Measurements from ENCODE around the gene PPP1R12A. TPM values are rescaled to one million over a fixed set of nuclear protein-coding genes. Genes with fewer than 3 reads are reported as not detected.

PPP1R12A gene
- total and polyA plus RNA-seq, 8 donors: 62.9 to 137 (median 117) TPM

GRCh38 chr12:79859646-79860045 is 75.3 kb downstream of the PPP1R12A start:
- no peak for TF ChIP-seq CTCF (IDR thresholded peaks at IDR 0.05)
- Histone ChIP-seq H3K27ac (no peak overlapping the region), H3K9me3 (no peaks in the 10 kb centered on the region), H3K36me3 (peaks cover 0 to 7% of the 10 kb centered on the region in 2 donors), H3K27me3 (no peaks in the 10 kb centered on the region), H3K4me3 (no peak overlapping the region), H3K4me1 (peaks cover 0 to 18% of the 10 kb centered on the region in 2 donors)
- ATAC-seq: no peak
- DNase-seq: no peak
- intact Hi-C loops (cut with DNase I): no loop called here

- no peak for ATAC-seq
- Histone ChIP-seq H3K4me3 (no peak overlapping the region), H3K36me3 (peaks cover 0 to 7% of the 10 kb centered on the region in 2 donors), H3K4me1 (peaks cover 0 to 18% of the 10 kb centered on the region in 2 donors), H3K27ac (no peak overlapping the region), H3K9me3 (no peaks in the 10 kb centered on the region), H3K27me3 (no peaks in the 10 kb centered on the region)
- no peak for DNase-seq
- TF ChIP-seq CTCF (IDR thresholded peaks at IDR 0.05): no peak
- intact Hi-C loops (cut with DNase I): no loop called here
Measured at GRCh38 chr12:79858518-79858917, 76.4 kb downstream of the PPP1R12A start.

- no peak for TF ChIP-seq CTCF (IDR thresholded peaks at IDR 0.05)
- Histone ChIP-seq H3K9me3 (no peaks in the 10 kb centered on the region), H3K36me3 (peaks cover 0 to 7% of the 10 kb centered on the region in 2 donors), H3K4me3 (no peak overlapping the region), H3K27ac (no peak overlapping the region), H3K27me3 (no peaks in the 10 kb centered on the region), H3K4me1 (peaks cover 0 to 18% of the 10 kb centered on the region in 2 donors)
- intact Hi-C loops (cut with DNase I): no loop called here
- ATAC-seq: no peak
- no peak for DNase-seq
Measured at GRCh38 chr12:79857675-79858074, 77.2 kb downstream of the PPP1R12A start.

GRCh38 chr12:79850610-79851299 is 84.1 kb downstream of the PPP1R12A start:
- no peak for DNase-seq
- Histone ChIP-seq H3K9me3 (peaks cover 0 to 5% of the 10 kb centered on the region in 2 donors), H3K27me3 (no peaks in the 10 kb centered on the region), H3K27ac (peak overlapping the region in 1 of 2 donors; percentile 24), H3K36me3 (no peaks in the 10 kb centered on the region), H3K4me1 (peaks cover 5 to 26% of the 10 kb centered on the region in 2 donors), H3K4me3 (no peak overlapping the region)
- no peak for TF ChIP-seq CTCF (IDR thresholded peaks at IDR 0.05)
- intact Hi-C loops (cut with DNase I): no loop called here
- no peak for ATAC-seq

- H3K27ac ChIP-seq: peak overlapping the region in 1 of 2 donors; percentile 55
- TF ChIP-seq CTCF (IDR thresholded peaks at IDR 0.05): no peak
Measured at GRCh38 chr12:79848339-79848738, 86.6 kb downstream of the PPP1R12A start.

More at GRCh38 chr12:79848339-79848738, 86.6 kb downstream of the PPP1R12A start:
- DNase-seq: peak in 2 of 4 donors; percentile 58 to 80
- peaks cover 0 to 22% of the 10 kb centered on the region in 2 donors for H3K36me3 ChIP-seq
- peaks cover 0 to 5% of the 10 kb centered on the region in 2 donors for H3K9me3 ChIP-seq
- H3K4me3 ChIP-seq: no peak overlapping the region
- H3K27me3 ChIP-seq: no peaks in the 10 kb centered on the region
- ATAC-seq: no peak
- peaks cover 5 to 29% of the 10 kb centered on the region in 2 donors for H3K4me1 ChIP-seq
- intact Hi-C loops (cut with DNase I): no loop called here

Data from left lung (tissue), 10 donors.